ENCODE data around the gene RRM1.
"Not testable (repeated sequence)": the region's sequence is repeated elsewhere in the genome, so short reads cannot be mapped to it uniquely, and the experiment has no call there.

The RRM1 gene

GRCh38 chr11:4094348-4095291 is at the start of gene RRM1:
RRM1 (plus strand) TSS chr11:4094799; CDS start chr11:4095013, 214 bp downstream.
- DNase-seq, result peak; percentile 92 to 93

GRCh38 chr11:4044976-4045646 is 49.5 kb upstream of the RRM1 start:
- DNase-seq, result no peak

- no peak for DNase-seq
These were observed 46.3 kb upstream of the RRM1 start for GRCh38 chr11:4048340-4048739.

- no peak for DNase-seq
These were observed 45.6 kb upstream of the RRM1 start for GRCh38 chr11:4049006-4049405.

GRCh38 chr11:4050138-4050537 is 44.5 kb upstream of the RRM1 start:
- no peak for DNase-seq

GRCh38 chr11:4053200-4053599 is 41.4 kb upstream of the RRM1 start:
- DNase-seq, result not testable (repeated sequence)

GRCh38 chr11:4054643-4055042 is 40.0 kb upstream of the RRM1 start:
- DNase-seq, result no peak

GRCh38 chr11:4059424-4059823 is 35.2 kb upstream of the RRM1 start:
- DNase-seq, result no peak

- no peak for DNase-seq
These were observed 34.2 kb upstream of the RRM1 start for GRCh38 chr11:4060182-4060923.

GRCh38 chr11:4061700-4062099 is 32.9 kb upstream of the RRM1 start:
- no peak for DNase-seq

- DNase-seq, result no peak
These were observed 31.3 kb upstream of the RRM1 start for GRCh38 chr11:4063348-4063747.

- no peak for DNase-seq
These were observed 30.2 kb upstream of the RRM1 start for GRCh38 chr11:4064278-4064955.

- DNase-seq, result no peak
These were observed 29.5 kb upstream of the RRM1 start for GRCh38 chr11:4065086-4065485.

GRCh38 chr11:4065601-4066377 is 28.8 kb upstream of the RRM1 start:
- no peak for DNase-seq

- DNase-seq, result no peak
These were observed 27.7 kb upstream of the RRM1 start for GRCh38 chr11:4066910-4067309.

- no peak for DNase-seq
These were observed 25.6 kb upstream of the RRM1 start for GRCh38 chr11:4068962-4069361.

- DNase-seq, result no peak
These were observed 23.3 kb upstream of the RRM1 start for GRCh38 chr11:4071325-4071724.

- no peak for DNase-seq
These were observed 22.7 kb upstream of the RRM1 start for GRCh38 chr11:4071914-4072313.

GRCh38 chr11:4072668-4073285 is 21.8 kb upstream of the RRM1 start:
- DNase-seq, result peak in 1 of 2 donors; percentile 40

- no peak for DNase-seq
These were observed 20.3 kb upstream of the RRM1 start for GRCh38 chr11:4074266-4074665.

GRCh38 chr11:4076774-4077173 is 17.8 kb upstream of the RRM1 start:
- no peak for DNase-seq

- DNase-seq, result no peak
These were observed 11.4 kb upstream of the RRM1 start for GRCh38 chr11:4083198-4083597.
